HT1080 (cell line): Measurements from ENCODE around the gene SDE2. TPM values are rescaled to one million over a fixed set of nuclear protein-coding genes. Genes with fewer than 3 reads are reported as not detected.

Experiments used
- DNase-seq: peaks from one replicate; pipeline ENCODE4 v3.0.0-alpha.2; 2015; ENCODE audit warnings: low read depth
- polyA plus RNA-seq, 2 experiments: library from polyadenylated mRNA; depleted of rRNA; stranded (reverse); fragments of >200 nt; gene quantifications; 2 replicates each; pipeline ENCODE4 v1.2.3, GENCODE V29; 2015
- total RNA-seq: library from RNA; depleted of rRNA; stranded (reverse); fragments of >200 nt; shearing (Covaris generic); gene quantifications from 2 replicates; pipeline ENCODE4 v1.2.3, GENCODE V29; 2014; rRNA removed

Gene SDE2
- 13.5 and 15.9 TPM in 2 replicates for total RNA-seq
- polyA plus RNA-seq (2015; cell fraction: cytosol; rRNA removed): 18.2 and 19.4 TPM in 2 replicates
- 18.8 and 21.0 TPM in 2 replicates for polyA plus RNA-seq (2015; cell fraction: nucleus; rRNA removed)

GRCh38 chr1:225999227-225999911, at the start of gene SDE2:
TSS of gene SDE2 (minus strand) at chr1:225999343. CDS start at chr1:225999312, 31 bp downstream.
- peak; percentile 95 for DNase-seq

- no peak for DNase-seq
Observed at GRCh38 chr1:226048886-226049285, 49.7 kb upstream of the SDE2 start.

- no peak for DNase-seq
Observed at GRCh38 chr1:226047495-226047894, 48.4 kb upstream of the SDE2 start.

- DNase-seq: peak; percentile 92
Observed at GRCh38 chr1:226046240-226046639, 47.1 kb upstream of the SDE2 start.

- DNase-seq: no peak
Observed at GRCh38 chr1:226044514-226045101, 45.5 kb upstream of the SDE2 start.

- DNase-seq: no peak
Observed at GRCh38 chr1:226041419-226041818, 42.3 kb upstream of the SDE2 start.

- DNase-seq: no peak
Observed at GRCh38 chr1:226038661-226039060, 39.5 kb upstream of the SDE2 start.

- no peak for DNase-seq
Observed at GRCh38 chr1:226035915-226036314, 36.8 kb upstream of the SDE2 start.

GRCh38 chr1:226034482-226034881, 35.3 kb upstream of the SDE2 start:
- DNase-seq: peak; percentile 90

- DNase-seq: no peak
Observed at GRCh38 chr1:226033991-226034390, 34.8 kb upstream of the SDE2 start.

- no peak for DNase-seq
Observed at GRCh38 chr1:226033582-226033981, 34.4 kb upstream of the SDE2 start.

GRCh38 chr1:226029568-226030225, 30.6 kb upstream of the SDE2 start:
- DNase-seq: no peak

- DNase-seq: no peak
Observed at GRCh38 chr1:226029093-226029496, 30.0 kb upstream of the SDE2 start.

- DNase-seq: no peak
Observed at GRCh38 chr1:226027538-226028217, 28.5 kb upstream of the SDE2 start.

GRCh38 chr1:226026833-226027232, 27.7 kb upstream of the SDE2 start:
- DNase-seq: no peak

GRCh38 chr1:226023735-226024134, 24.6 kb upstream of the SDE2 start:
- no peak for DNase-seq

GRCh38 chr1:226021801-226022200, 22.7 kb upstream of the SDE2 start:
- no peak for DNase-seq

GRCh38 chr1:226021401-226021800, 22.3 kb upstream of the SDE2 start:
- no peak for DNase-seq

GRCh38 chr1:226019572-226019971, 20.4 kb upstream of the SDE2 start:
- no peak for DNase-seq

- DNase-seq: no peak
Observed at GRCh38 chr1:226017070-226017469, 17.9 kb upstream of the SDE2 start.

GRCh38 chr1:226009650-226010044, 10.5 kb upstream of the SDE2 start:
- DNase-seq: no peak
